ENCODE data around the gene GRIN1. TPM values are rescaled to one million over a fixed set of nuclear protein-coding genes. Genes with fewer than 3 reads are reported as not detected.

Gene GRIN1
- total RNA-seq, 4 donors from 2014 or later: not detected

DNA sequence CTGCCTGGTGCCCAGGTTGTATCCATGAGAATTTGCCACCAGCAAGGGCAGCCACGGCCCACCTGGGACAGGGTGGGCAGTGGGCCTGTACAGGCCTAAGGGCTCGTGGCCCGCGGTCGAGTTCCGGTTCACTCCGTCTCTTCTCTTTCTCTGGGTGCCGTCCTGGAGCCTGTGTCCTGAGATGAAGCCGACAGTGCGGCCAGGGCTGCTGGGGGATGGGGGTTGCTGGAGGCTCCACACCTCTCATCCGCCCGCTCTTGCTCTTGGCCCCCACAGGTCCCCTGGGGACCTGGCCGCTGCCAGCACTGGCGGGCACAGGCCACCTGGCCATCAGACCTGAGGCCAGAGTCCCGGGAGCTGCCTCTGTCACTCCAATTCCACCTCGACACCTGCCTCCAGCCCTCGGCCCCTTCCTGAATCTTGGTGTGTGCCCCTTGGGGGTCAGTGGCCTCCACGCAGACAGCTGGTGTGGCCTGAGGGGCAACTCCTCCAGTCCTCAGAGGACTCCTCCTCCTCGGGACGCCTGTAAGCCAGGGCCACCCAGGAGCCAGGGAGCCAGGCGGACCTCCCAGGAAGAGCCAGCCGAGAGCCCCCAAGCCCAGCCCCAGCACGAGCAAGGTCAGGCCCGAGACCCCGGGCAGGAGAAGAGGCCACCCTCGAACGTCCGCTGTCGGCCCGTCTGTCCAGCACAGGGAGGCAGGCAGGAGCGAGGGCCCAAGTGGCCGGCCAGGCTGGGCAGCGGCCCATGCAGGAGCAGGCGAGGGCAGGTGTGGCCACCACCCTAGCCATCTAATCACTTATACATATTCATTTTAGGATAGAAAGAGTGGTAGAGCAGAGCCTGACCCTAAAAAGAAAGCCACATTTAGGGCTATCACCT, 25.7 kb downstream of the GRIN1 start:
- no peaks in the 10 kb centered on the region for H3K9me3 ChIP-seq
- H3K36me3 ChIP-seq: no peaks in the 10 kb centered on the region
- no peak for TF ChIP-seq POLR2A (IDR thresholded peaks at IDR 0.05)
- TF ChIP-seq, protein P1, sequence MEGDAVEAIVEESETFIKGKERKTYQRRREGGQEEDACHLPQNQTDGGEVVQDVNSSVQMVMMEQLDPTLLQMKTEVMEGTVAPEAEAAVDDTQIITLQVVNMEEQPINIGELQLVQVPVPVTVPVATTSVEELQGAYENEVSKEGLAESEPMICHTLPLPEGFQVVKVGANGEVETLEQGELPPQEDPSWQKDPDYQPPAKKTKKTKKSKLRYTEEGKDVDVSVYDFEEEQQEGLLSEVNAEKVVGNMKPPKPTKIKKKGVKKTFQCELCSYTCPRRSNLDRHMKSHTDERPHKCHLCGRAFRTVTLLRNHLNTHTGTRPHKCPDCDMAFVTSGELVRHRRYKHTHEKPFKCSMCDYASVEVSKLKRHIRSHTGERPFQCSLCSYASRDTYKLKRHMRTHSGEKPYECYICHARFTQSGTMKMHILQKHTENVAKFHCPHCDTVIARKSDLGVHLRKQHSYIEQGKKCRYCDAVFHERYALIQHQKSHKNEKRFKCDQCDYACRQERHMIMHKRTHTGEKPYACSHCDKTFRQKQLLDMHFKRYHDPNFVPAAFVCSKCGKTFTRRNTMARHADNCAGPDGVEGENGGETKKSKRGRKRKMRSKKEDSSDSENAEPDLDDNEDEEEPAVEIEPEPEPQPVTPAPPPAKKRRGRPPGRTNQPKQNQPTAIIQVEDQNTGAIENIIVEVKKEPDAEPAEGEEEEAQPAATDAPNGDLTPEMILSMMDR (IDR thresholded peaks at IDR 0.05): no peak
- peaks cover 16 to 43% of the 10 kb centered on the region in 2 donors for H3K4me1 ChIP-seq
- DNase-seq: no peak
- 58 to 65% methylated on average over 12 to 21 of the region's 34 CpGs for WGBS, 2 donors
- intact Hi-C loops (cut with DNase I): no loop called here
- H3K4me3 ChIP-seq (replicated peaks in 1 of 3): no peak overlapping the region
- peaks cover 53% of the 10 kb centered on the region for H3K27me3 ChIP-seq
- H3K27ac ChIP-seq: no peak overlapping the region

DNA sequence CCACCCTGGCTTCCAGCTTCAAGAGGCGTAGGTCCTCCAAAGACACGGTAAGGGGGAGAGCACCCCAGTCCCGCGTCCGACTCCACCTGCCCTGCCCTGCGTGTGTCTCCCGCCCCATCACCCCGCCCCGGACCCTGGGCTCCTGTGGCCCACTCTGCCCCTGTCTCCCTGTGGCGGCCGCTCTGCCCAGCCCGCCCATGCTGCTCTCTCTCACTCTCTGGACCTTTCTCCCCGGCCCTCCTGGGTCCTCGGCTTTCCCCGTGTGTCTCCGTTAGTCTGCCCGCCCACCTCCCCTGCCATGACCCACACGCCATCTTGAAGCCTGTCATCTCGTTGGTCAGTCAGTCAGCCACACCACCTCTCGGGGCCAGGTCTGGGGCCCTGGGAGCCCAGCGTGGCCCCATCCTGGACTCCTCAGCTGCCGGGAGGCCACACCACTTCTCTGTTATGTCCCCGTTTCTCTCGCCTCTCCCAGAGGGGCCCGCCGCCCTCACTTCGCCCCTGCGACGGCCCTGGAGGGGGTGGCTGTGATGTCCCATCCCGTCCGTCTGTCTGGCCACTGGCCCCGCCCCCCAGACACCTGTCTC, 26.4 kb downstream of the GRIN1 start:
- H3K27ac ChIP-seq: no peak overlapping the region
- peaks cover 16 to 46% of the 10 kb centered on the region in 2 donors for H3K4me1 ChIP-seq
- no peak for DNase-seq
- no peak for TF ChIP-seq POLR2A (IDR thresholded peaks at IDR 0.05)
- TF ChIP-seq, protein P1 (IDR thresholded peaks at IDR 0.05): no peak
- no peaks in the 10 kb centered on the region for H3K36me3 ChIP-seq
- WGBS, 2 donors: 82 to 83% methylated on average over 29 to 32 of the region's 32 CpGs
- intact Hi-C loops (cut with DNase I): no loop called here
- H3K9me3 ChIP-seq: no peaks in the 10 kb centered on the region
- H3K27me3 ChIP-seq: peaks cover 53% of the 10 kb centered on the region
- no peak overlapping the region for H3K4me3 ChIP-seq (replicated peaks in 1 of 3)

DNA sequence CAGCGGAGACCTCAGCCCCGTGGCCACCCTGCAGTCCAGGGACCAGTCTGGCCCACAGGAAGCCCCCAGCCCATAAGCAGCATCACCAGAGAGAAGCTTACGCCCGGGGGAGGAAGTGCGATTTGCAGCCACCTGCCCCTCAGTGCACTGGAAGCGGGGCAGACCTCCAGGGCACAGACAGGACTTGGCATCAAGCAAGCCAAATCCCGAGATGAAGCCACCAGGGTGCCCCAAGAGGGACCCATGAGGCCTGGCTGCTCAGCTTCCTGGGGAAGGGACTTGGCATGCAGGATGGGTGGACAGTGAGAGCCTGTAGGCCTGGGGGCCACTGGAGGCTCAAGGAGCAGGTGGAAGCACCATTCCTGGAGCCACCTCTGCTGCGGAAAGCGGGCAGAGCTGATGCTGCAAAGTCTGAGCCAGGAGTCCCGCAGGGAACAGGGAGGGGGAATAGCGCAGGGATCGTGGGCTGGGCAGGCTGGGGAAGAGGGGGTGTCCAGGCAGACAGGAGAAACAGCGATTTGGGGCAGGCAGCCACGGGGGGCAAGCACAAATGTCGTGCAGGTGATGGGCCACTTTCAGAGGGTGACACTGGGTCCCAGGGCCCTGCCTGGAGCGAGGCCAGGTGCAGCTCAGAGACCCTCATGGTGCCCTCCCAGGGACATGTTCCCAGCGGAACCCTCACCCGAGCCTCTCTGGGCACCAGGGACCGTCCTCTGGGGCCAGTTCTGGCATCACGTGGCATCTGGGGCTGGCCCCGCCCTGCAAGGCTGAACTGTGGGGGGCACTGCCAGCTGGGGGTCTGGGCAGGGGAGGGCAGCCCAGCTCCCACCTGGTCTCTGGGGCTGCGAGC, 27.7 kb downstream of the GRIN1 start:
- Histone ChIP-seq H3K4me3 (replicated peaks in 1 of 3) (no peak overlapping the region), H3K4me1 (peaks cover 16 to 44% of the 10 kb centered on the region in 2 donors), H3K27me3 (peaks cover 41% of the 10 kb centered on the region), H3K9me3 (no peaks in the 10 kb centered on the region), H3K27ac (no peak overlapping the region), H3K36me3 (no peaks in the 10 kb centered on the region)
- DNase-seq: no peak
- intact Hi-C loops (cut with DNase I): no loop called here
- 74 to 84% methylated on average over 13 to 21 of the region's 22 CpGs for WGBS, 2 donors
- TF ChIP-seq POLR2A (IDR thresholded peaks at IDR 0.05): no peak
- TF ChIP-seq, protein P1 (IDR thresholded peaks at IDR 0.05): no peak

DNA sequence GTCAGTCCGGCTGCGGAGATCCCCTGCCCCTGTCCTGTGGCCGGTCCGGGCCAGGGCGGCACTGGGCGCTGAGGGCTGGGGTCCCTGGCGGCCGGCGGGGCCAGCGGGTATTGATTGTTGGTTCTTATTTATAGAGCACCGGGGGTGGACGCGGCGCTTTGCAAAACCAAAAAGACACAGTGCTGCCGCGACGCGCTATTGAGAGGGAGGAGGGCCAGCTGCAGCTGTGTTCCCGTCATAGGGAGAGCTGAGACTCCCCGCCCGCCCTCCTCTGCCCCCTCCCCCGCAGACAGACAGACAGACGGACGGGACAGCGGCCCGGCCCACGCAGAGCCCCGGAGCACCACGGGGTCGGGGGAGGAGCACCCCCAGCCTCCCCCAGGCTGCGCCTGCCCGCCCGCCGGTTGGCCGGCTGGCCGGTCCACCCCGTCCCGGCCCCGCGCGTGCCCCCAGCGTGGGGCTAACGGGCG, 28.4 kb downstream of the GRIN1 start:
- peaks cover 34% of the 10 kb centered on the region for H3K27me3 ChIP-seq
- H3K4me3 ChIP-seq (replicated peaks in 1 of 3): no peak overlapping the region
- DNase-seq: no peak
- no peak overlapping the region for H3K27ac ChIP-seq
- WGBS, 2 donors: 29 to 40% methylated on average over 1 to 18 of the region's 44 CpGs
- H3K9me3 ChIP-seq: no peaks in the 10 kb centered on the region
- intact Hi-C loops (cut with DNase I): no loop called here
- H3K4me1 ChIP-seq: peaks cover 16 to 37% of the 10 kb centered on the region in 2 donors
- no peaks in the 10 kb centered on the region for H3K36me3 ChIP-seq
- TF ChIP-seq, protein P1 (IDR thresholded peaks at IDR 0.05): no peak
- TF ChIP-seq POLR2A (IDR thresholded peaks at IDR 0.05): no peak

Measured in thyroid gland (tissue), 4 donors.